Activated naive CD8-positive, alpha-beta T cell treated with anti-CD3 and anti-CD28 coated beads for 36 hours (primary cell): ENCODE measurements around the gene UBE2E3. TPM values are rescaled to one million over a fixed set of nuclear protein-coding genes. Genes with fewer than 3 reads are reported as not detected.
"Not testable (repeated sequence)": the region's sequence is repeated elsewhere in the genome, so short reads cannot be mapped to it uniquely, and the experiment has no call there.

Source experiments
- DNase-seq: peaks from one replicate; pipeline ENCODE4 v3.0.0; 2021
- H3K27ac Mint-ChIP-seq: one replicate; pipeline ENCODE4 v1.8.0; 2022; ENCODE audit warnings: mild to moderate bottlenecking, moderate library complexity, mixed read lengths
- H3K27me3 Mint-ChIP-seq: one replicate; pipeline ENCODE4 v1.8.0; 2022; ENCODE audit warnings: mild to moderate bottlenecking, mixed read lengths
- H3K36me3 Mint-ChIP-seq: one replicate; pipeline ENCODE4 v1.8.0; 2021; ENCODE audit warnings: mild to moderate bottlenecking, mixed read lengths
- H3K4me1 Mint-ChIP-seq: one replicate; pipeline ENCODE4 v1.8.0; 2021; ENCODE audit warnings: mixed read lengths
- H3K4me3 Mint-ChIP-seq: one replicate; pipeline ENCODE4 v1.8.0; 2022; ENCODE audit warnings: mild to moderate bottlenecking, moderate library complexity, mixed read lengths
- H3K9me3 Mint-ChIP-seq: one replicate; pipeline ENCODE4 v1.8.0; 2022; ENCODE audit warnings: mixed read lengths
- total RNA-seq, 2 experiments: library from RNA; stranded (reverse); gene quantifications; one replicate each; pipeline ENCODE4 v1.2.3, GENCODE V29; 2021

Gene UBE2E3
- total RNA-seq, 2 experiments from 2014 or later, result 30.2 to 34.6 TPM

GRCh38 chr2:181037922-181038321 is 57.5 kb downstream of the UBE2E3 start:
- H3K27me3 Mint-ChIP-seq, result no peaks in the 10 kb centered on the region
- peaks cover 4% of the 10 kb centered on the region for H3K36me3 Mint-ChIP-seq
- H3K4me1 Mint-ChIP-seq, result peaks cover 10% of the 10 kb centered on the region
- no peak for DNase-seq
- H3K4me3 Mint-ChIP-seq, result no peak overlapping the region
- H3K9me3 Mint-ChIP-seq, result no peaks in the 10 kb centered on the region
- H3K27ac Mint-ChIP-seq, result no peak overlapping the region

GRCh38 chr2:181038796-181039195 is 58.4 kb downstream of the UBE2E3 start:
- H3K9me3 Mint-ChIP-seq, result no peaks in the 10 kb centered on the region

GRCh38 chr2:181040839-181041238 is 60.4 kb downstream of the UBE2E3 start:
- not testable (repeated sequence) for DNase-seq, H3K4me1 Mint-ChIP-seq, H3K4me3 Mint-ChIP-seq, H3K27ac Mint-ChIP-seq, H3K36me3 Mint-ChIP-seq, H3K27me3 Mint-ChIP-seq, H3K9me3 Mint-ChIP-seq

More at GRCh38 chr2:181038796-181039195, 58.4 kb downstream of the UBE2E3 start:
- Mint-ChIP-seq H3K4me1 (peaks cover 10% of the 10 kb centered on the region), H3K27me3 (no peaks in the 10 kb centered on the region), H3K36me3 (peaks cover 2% of the 10 kb centered on the region), H3K4me3 (no peak overlapping the region), H3K27ac (no peak overlapping the region)
- no peak for DNase-seq

GRCh38 chr2:181041661-181042060 is 61.3 kb downstream of the UBE2E3 start:
- H3K36me3 Mint-ChIP-seq, result no peaks in the 10 kb centered on the region
- H3K4me1 Mint-ChIP-seq, result peaks cover 3% of the 10 kb centered on the region
- DNase-seq, result peak; percentile 5
- H3K9me3 Mint-ChIP-seq, result no peaks in the 10 kb centered on the region
- H3K27me3 Mint-ChIP-seq, result no peaks in the 10 kb centered on the region
- no peak overlapping the region for H3K27ac Mint-ChIP-seq
- no peak overlapping the region for H3K4me3 Mint-ChIP-seq

GRCh38 chr2:181042706-181043105 is 62.3 kb downstream of the UBE2E3 start:
- Mint-ChIP-seq H3K9me3 (no peaks in the 10 kb centered on the region), H3K27me3 (no peaks in the 10 kb centered on the region), H3K36me3 (no peaks in the 10 kb centered on the region), H3K4me3 (no peak overlapping the region), H3K4me1 (no peaks in the 10 kb centered on the region), H3K27ac (no peak overlapping the region)
- no peak for DNase-seq

GRCh38 chr2:181046833-181047232 is 66.4 kb downstream of the UBE2E3 start:
- no peaks in the 10 kb centered on the region for H3K36me3 Mint-ChIP-seq
- no peaks in the 10 kb centered on the region for H3K9me3 Mint-ChIP-seq
- H3K4me3 Mint-ChIP-seq, result no peak overlapping the region
- DNase-seq, result no peak
- H3K27ac Mint-ChIP-seq, result no peak overlapping the region
- H3K27me3 Mint-ChIP-seq, result no peaks in the 10 kb centered on the region
- no peaks in the 10 kb centered on the region for H3K4me1 Mint-ChIP-seq

- no peaks in the 10 kb centered on the region for H3K9me3 Mint-ChIP-seq
- no peaks in the 10 kb centered on the region for H3K36me3 Mint-ChIP-seq
- DNase-seq, result no peak
- H3K4me1 Mint-ChIP-seq, result peaks cover 4% of the 10 kb centered on the region
- no peak overlapping the region for H3K27ac Mint-ChIP-seq
- H3K27me3 Mint-ChIP-seq, result no peaks in the 10 kb centered on the region
- no peak overlapping the region for H3K4me3 Mint-ChIP-seq
Measured at GRCh38 chr2:181047829-181048228, 67.4 kb downstream of the UBE2E3 start.

GRCh38 chr2:181051861-181052522 is 71.6 kb downstream of the UBE2E3 start:
- H3K4me1 Mint-ChIP-seq, result peaks cover 9% of the 10 kb centered on the region
- no peak overlapping the region for H3K4me3 Mint-ChIP-seq
- H3K27ac Mint-ChIP-seq, result no peak overlapping the region
- H3K36me3 Mint-ChIP-seq, result no peaks in the 10 kb centered on the region
- no peaks in the 10 kb centered on the region for H3K27me3 Mint-ChIP-seq
- H3K9me3 Mint-ChIP-seq, result no peaks in the 10 kb centered on the region
- no peak for DNase-seq

- Mint-ChIP-seq H3K27ac (no peak overlapping the region), H3K27me3 (no peaks in the 10 kb centered on the region), H3K4me3 (no peak overlapping the region), H3K4me1 (peaks cover 9% of the 10 kb centered on the region), H3K9me3 (no peaks in the 10 kb centered on the region), H3K36me3 (no peaks in the 10 kb centered on the region)
- no peak for DNase-seq
Measured at GRCh38 chr2:181052523-181052891, 72.1 kb downstream of the UBE2E3 start.

GRCh38 chr2:181054256-181054655 is 73.9 kb downstream of the UBE2E3 start:
- H3K9me3 Mint-ChIP-seq, result no peaks in the 10 kb centered on the region
- no peaks in the 10 kb centered on the region for H3K27me3 Mint-ChIP-seq
- H3K4me1 Mint-ChIP-seq, result peaks cover 9% of the 10 kb centered on the region
- H3K27ac Mint-ChIP-seq, result no peak overlapping the region
- H3K4me3 Mint-ChIP-seq, result no peak overlapping the region
- H3K36me3 Mint-ChIP-seq, result no peaks in the 10 kb centered on the region
- DNase-seq, result no peak

GRCh38 chr2:181054843-181055242 is 74.4 kb downstream of the UBE2E3 start:
- no peak for DNase-seq
- Mint-ChIP-seq H3K4me3 (no peak overlapping the region), H3K27ac (no peak overlapping the region), H3K4me1 (peaks cover 9% of the 10 kb centered on the region), H3K36me3 (no peaks in the 10 kb centered on the region), H3K9me3 (no peaks in the 10 kb centered on the region), H3K27me3 (no peaks in the 10 kb centered on the region)

GRCh38 chr2:181058378-181059269 is 78.2 kb downstream of the UBE2E3 start:
- H3K36me3 Mint-ChIP-seq, result peaks cover under 1% of the 10 kb centered on the region
- H3K9me3 Mint-ChIP-seq, result no peaks in the 10 kb centered on the region
- H3K27me3 Mint-ChIP-seq, result no peaks in the 10 kb centered on the region
- peaks cover 4% of the 10 kb centered on the region for H3K4me1 Mint-ChIP-seq
- H3K27ac Mint-ChIP-seq, result no peak overlapping the region
- DNase-seq, result no peak
- no peak overlapping the region for H3K4me3 Mint-ChIP-seq

- no peaks in the 10 kb centered on the region for H3K9me3 Mint-ChIP-seq
- DNase-seq, result no peak
- no peak overlapping the region for H3K4me3 Mint-ChIP-seq
- H3K36me3 Mint-ChIP-seq, result peaks cover 4% of the 10 kb centered on the region
- no peaks in the 10 kb centered on the region for H3K27me3 Mint-ChIP-seq
- no peaks in the 10 kb centered on the region for H3K4me1 Mint-ChIP-seq
- no peak overlapping the region for H3K27ac Mint-ChIP-seq
Measured at GRCh38 chr2:181063696-181064095, 83.3 kb downstream of the UBE2E3 start.

GRCh38 chr2:181065458-181065857 is 85.1 kb downstream of the UBE2E3 start:
- Mint-ChIP-seq H3K27me3 (no peaks in the 10 kb centered on the region), H3K9me3 (no peaks in the 10 kb centered on the region), H3K27ac (no peak overlapping the region), H3K4me3 (no peak overlapping the region), H3K4me1 (no peaks in the 10 kb centered on the region), H3K36me3 (peaks cover 4% of the 10 kb centered on the region)
- DNase-seq, result no peak

GRCh38 chr2:181066333-181066732 is 85.9 kb downstream of the UBE2E3 start:
- H3K27ac Mint-ChIP-seq, result no peak overlapping the region
- no peaks in the 10 kb centered on the region for H3K27me3 Mint-ChIP-seq
- H3K4me1 Mint-ChIP-seq, result no peaks in the 10 kb centered on the region
- H3K9me3 Mint-ChIP-seq, result no peaks in the 10 kb centered on the region
- no peak overlapping the region for H3K4me3 Mint-ChIP-seq
- peaks cover 4% of the 10 kb centered on the region for H3K36me3 Mint-ChIP-seq
- DNase-seq, result no peak
